ENCODE results near the gene NPIPA1.
"Not testable (repeated sequence)": the region's sequence is repeated elsewhere in the genome, so short reads cannot be mapped to it uniquely, and the experiment has no call there.

NPIPA1 gene

DNA sequence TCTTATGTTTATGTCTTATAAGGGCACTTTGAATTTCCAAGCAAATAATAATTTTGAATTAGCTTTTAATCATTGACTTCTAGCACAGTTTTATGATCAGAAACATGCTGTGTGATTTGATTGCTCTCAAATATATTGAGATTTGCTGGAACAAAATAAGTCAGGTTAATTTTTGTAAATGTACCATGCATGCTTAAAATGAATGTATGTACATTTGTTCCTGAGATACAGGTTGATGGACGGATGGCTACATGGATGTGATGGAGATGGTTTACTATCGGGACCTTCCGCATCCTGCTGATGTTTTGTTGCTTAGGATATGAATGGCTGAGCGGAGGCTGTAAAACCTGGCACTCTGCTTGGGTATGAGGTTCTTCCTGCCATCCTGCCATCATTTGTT, at the start of gene NPIPA1:
Gene NPIPA1 (plus strand): TSS at position 301 of the 400 bp plus-strand sequence. CDS start 0 bp downstream, at position 301.
- not testable (repeated sequence) for DNase-seq (ENCODE audit: low read depth); H3K4me3 ChIP-seq (ENCODE audit: low read depth, low read length)

DNA sequence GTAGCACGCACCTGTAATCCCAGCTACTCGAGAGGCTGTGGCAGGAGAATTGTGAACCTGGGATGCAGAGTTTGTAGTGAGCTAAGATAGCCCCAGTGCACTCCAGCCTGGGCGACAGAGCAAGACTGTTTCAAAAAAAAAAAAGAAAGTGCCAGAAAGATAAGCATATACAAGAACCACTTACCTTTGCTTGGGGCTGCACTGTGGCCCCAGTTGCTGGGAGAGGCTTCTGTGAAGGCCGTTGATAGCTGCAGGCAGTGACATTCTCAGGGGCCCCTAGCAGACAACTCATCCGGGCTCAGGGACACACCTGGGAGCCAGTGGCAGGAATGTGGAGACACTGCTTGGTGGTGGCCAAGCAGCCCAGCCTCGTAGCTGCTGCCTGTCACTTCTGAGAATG, 45.1 kb upstream of the NPIPA1 start:
- not testable (repeated sequence) for H3K4me3 ChIP-seq (ENCODE audit: low read depth, low read length); DNase-seq (ENCODE audit: low read depth)

DNA sequence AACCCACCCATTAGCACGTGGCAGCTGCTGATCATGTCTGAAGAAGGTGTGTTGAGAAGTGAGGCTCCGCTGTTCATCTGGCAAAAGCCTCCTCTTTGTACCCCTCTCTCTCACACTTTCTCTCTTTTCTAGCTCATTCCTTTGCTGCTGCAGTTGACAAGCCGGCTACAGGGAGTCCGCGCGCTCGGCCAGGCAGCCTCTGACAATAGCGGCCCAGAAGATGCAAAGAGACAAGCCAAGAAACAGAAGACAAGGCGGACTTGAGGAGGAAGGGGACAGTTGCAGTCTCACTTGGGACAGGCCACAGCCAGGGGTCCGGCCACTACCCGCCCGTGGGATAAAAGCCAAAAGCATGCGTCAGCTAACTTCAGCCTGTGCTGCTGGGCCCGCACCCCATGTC, 41.9 kb upstream of the NPIPA1 start:
- H3K4me3 ChIP-seq (ENCODE audit: low read depth, low read length); DNase-seq (ENCODE audit: low read depth): not testable (repeated sequence)

DNA sequence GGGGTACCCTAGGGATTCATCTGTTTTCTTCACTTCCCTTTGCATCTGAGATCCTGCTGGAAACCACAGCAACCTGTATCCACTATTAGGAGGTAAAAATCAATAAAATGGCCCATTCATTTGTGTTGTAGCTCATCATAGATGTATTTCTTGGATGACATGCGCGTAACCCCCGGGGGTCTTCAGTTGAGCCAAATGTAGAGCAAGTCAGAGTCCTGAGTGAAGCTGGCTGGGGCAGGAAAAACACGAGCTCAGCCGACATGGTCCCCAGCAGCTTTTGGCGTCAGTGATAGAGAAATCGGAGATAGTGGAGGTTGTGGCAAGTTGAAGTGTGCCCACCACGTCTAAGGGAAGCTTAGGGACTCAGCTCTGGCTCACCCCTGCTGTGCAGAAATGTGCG, 41.2 kb upstream of the NPIPA1 start:
- not testable (repeated sequence) for DNase-seq (ENCODE audit: low read depth); H3K4me3 ChIP-seq (ENCODE audit: low read depth, low read length)

DNA sequence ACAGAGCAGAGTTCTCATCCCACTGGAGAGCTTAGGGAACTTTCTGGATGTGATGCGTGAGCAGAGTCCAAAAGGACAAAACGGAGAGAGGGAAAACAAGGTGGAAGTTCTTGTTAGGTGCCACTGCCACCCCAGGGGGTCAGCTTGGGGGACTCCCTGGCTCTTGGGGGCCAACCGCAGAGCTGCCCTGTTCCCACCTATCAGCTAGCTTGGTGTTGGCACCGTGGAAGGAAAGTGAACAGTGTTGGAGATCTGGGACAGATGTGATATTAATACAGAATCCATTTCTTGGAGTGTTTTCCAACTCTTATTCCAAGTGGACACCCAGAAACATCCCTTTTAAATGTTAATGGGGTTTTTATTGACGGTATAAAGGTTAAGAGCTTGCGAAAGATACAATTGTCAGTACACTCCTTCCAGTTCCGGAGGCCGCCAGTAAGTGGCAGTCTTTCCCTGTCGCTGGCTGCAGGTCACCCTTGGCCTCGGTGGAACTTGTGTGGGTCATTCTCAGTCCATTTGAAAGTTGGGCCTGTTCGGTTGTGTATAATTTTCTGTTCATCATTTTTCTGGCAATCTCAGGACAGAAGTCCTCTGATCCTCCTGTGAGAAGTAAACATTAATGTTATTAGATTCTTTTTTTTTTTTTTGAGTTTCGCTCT, 40.1 kb upstream of the NPIPA1 start:
- DNase-seq (ENCODE audit: low read depth); H3K4me3 ChIP-seq (ENCODE audit: low read depth, low read length): not testable (repeated sequence)

DNA sequence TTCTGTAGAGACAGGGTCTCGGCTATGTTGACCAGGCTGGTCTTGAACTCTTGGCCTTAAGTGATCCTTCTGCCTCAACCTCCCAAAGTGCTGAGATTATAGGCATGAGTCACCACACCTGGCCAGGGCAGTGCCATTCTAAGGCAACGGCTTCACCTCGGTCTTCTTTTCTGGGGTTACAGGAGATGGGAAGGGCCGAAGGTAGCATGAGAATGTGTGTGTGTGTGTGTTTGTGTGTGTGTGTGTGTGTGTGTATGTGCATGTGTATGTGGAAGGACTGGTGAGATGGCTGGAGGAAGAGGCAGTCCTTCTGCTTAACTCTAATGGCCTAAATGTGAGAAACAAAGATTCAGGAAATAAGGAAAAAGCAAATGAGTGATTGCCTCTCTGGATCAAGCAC, 39.1 kb upstream of the NPIPA1 start:
- DNase-seq (ENCODE audit: low read depth); H3K4me3 ChIP-seq (ENCODE audit: low read depth, low read length): not testable (repeated sequence)

DNA sequence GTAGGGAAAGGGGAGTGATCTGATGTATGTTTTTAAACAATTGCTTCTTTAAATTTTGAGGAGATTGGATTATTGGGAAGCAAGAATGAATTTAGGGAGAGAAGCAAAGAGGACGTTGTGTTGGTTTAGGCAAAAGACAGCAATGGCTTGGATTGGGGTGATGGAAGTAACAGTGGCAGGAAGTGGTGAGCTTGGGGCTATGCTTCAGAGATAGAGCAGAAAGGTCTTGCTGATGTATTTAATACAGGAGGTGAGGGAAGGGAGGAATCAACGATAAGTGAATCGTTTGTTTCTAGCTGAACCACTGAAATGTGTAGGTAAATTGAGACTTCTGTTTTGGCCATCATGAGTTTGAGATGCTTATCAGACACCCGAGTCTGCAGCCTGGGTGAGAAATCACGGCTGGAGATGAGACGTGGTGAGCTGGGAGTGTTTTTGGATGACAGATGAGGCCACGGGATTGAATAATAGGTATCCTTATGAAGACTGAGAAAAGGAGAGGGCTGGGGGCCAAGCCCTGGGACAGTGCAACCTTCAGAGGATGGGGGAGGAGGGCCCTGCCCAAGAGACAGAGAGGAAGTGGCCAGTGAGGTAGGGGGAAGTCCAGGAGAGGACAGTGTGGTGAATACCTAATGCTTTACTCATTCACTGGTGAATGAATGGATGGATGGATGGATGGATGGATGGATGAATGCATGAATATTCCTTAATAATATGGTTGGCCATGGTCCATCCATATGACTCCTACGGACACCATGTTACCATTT, 33.9 kb upstream of the NPIPA1 start:
- not testable (repeated sequence) for H3K4me3 ChIP-seq (ENCODE audit: low read depth, low read length); DNase-seq (ENCODE audit: low read depth)

DNA sequence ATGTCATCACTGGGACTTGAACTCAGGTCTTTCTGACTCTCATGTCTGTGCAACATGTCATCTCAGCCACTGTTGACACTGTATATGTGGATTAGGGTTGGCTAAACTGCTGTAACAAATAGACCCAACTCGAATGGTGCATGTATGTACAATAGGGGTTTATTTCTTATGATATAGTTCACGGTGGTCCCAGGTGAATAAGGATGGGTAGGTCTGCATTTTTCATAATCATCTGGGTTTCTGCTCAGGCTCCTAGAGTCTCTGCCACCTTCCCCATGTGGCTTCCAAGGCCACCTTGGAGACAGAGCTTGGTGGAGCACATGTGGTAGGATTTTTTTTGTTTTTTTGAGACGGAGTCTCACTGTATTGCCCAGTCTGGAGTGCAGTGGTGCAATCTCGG, 27.5 kb upstream of the NPIPA1 start:
- H3K4me3 ChIP-seq (ENCODE audit: low read depth, low read length); DNase-seq (ENCODE audit: low read depth): not testable (repeated sequence)

DNA sequence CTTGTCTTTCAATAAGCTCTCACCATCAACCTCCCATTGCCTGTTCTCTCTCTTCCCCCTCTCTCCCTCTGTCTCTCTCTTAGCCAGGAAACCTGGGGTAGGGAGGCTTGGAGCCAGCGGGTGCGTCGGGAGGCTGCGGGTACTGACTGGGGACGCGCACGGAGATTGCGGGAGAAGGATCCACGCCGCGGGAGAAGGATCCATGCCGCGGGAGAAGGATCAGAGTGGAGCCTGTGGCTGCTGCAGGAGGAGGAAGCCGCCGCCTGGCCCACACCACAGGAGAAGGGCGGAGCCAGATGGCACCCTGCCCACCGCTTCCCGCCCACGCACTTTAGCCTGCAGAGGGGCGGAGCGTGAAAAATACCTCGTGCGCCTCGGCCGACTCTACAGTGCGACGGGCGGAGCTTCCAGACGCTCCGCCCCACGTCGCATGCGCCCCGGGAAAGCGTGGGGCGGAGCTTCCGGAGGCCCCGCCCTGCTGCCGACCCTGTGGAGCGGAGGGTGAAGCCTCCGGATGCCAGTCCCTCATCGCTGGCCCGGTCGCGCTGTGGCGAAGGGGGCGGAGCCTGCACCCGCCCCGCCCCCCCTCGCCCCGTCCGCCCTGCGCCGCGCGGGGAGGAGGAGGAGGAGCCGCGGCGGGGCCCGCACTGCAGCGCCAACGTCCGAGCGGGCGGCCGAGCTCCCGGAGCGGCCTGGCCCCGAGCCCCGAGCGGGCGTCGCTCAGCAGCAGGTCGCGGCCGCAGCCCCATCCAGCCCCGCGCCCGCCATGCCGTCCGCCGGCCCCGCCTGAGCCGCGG, 26.2 kb upstream of the NPIPA1 start:
- not testable (repeated sequence) for H3K4me3 ChIP-seq (ENCODE audit: low read depth, low read length); DNase-seq (ENCODE audit: low read depth)

DNA sequence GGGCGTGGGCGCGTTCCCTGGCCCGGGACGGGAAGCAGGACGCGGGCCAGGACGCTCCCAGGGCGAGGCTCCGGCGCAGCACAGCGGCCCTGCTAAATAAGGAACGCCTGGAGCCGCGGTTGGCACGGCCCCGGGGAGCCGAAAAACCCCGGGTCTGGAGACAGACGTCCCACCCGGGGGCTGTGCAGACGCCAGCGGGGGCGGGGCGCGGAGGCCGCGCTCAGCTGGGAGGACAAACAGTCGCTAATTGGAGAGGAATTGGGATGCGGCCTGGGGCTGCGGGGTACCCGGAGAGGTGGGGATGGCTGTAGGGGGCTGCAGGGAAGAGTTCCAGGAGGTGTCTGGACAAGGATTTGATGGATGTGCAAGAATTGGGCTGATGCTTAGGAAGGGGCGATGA, 25.3 kb upstream of the NPIPA1 start:
- DNase-seq (ENCODE audit: low read depth); H3K4me3 ChIP-seq (ENCODE audit: low read depth, low read length): not testable (repeated sequence)

DNA sequence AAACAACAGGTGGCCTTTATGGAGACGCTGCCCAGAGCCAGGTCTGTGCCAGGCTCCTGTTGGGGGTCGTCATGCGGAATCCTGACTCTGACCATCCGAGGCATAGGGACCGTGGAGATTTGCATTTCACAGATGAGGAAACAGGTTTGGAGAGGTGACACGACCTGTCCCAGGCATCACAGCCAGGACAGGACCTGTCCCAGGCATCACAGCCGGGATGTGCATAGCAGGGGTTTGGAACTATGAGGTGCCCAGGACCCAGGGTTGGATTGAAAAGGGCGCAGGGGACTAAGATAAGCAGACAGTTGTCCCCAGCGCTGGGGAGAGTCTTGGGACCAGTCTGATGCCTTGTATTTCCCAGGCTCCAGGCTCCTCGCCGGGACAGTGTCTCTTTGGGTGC, 24.7 kb upstream of the NPIPA1 start:
- not testable (repeated sequence) for DNase-seq (ENCODE audit: low read depth); H3K4me3 ChIP-seq (ENCODE audit: low read depth, low read length)

DNA sequence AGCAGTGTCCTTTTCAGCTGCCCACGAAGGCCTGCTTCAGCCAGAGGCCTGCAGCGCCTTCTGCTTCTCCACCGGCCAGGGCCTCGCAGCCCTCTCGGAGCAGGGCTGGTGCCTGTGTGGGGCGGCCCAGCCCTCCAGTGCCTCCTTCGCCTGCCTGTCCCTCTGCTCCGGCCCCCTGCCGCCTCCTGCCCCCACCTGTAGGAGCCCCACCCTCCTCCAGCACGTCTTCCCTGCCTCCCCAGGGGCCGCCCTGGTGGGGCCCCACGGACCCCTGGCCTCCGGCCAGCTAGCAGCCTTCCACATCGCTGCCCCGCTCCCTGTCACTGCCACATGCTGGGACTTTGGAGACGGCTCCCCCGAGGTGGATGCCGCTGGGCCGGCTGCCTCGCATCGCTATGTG, 18.7 kb upstream of the NPIPA1 start:
- H3K4me3 ChIP-seq (ENCODE audit: low read depth, low read length); DNase-seq (ENCODE audit: low read depth): not testable (repeated sequence)

DNA sequence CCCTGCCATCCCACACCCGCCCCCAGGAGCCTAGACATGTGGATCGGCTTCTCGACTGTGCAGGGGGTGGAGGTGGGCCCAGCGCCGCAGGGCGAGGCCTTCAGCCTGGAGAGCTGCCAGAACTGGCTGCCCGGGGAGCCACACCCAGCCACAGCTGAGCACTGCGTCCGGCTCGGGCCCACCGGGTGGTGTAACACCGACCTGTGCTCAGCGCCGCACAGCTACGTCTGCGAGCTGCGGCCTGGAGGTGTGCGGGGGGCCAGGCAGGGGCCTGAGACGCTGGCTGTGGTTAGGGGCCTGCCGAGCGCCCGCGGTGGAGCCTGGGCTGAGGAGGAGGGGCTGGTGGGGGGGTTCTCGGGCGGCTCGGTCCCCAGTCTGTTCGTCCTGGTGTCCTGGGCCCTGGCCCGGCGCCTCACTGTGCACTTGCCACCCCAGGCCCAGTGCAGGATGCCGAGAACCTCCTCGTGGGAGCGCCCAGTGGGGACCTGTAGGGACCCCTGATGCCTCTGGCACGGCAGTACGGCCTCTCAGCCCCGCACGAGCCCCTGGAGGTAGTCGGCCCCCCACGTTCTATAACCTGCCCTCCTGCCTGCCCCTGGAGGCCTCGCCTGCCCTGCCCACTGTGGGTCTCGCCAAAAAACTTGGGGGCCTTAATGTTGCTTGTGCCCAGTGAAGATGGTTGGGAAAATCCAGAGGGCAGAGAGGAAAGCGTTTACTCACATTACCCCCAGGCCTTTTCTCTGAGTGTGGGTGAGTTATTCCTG, 17.2 kb upstream of the NPIPA1 start:
- H3K4me3 ChIP-seq (ENCODE audit: low read depth, low read length); DNase-seq (ENCODE audit: low read depth): not testable (repeated sequence)

DNA sequence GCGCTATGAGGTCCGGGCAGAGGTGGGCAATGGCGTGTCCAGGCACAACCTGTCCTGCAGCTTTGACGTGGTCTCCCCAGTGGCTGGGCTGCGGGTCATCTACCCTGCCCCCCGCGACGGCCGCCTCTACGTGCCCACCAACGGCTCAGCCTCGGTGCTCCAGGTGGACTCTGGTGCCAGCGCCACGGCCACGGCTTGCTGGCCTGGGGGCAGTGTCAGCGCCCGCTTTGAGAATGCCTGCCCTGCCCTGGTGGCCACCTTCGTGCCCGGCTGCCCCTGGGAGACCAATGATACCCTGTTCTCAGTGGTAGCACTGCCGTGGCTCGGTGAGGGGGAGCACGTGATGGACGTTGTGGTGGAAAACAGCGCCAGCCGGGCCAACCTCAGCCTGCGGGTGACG, 15.0 kb upstream of the NPIPA1 start:
- H3K4me3 ChIP-seq (ENCODE audit: low read depth, low read length); DNase-seq (ENCODE audit: low read depth): not testable (repeated sequence)

DNA sequence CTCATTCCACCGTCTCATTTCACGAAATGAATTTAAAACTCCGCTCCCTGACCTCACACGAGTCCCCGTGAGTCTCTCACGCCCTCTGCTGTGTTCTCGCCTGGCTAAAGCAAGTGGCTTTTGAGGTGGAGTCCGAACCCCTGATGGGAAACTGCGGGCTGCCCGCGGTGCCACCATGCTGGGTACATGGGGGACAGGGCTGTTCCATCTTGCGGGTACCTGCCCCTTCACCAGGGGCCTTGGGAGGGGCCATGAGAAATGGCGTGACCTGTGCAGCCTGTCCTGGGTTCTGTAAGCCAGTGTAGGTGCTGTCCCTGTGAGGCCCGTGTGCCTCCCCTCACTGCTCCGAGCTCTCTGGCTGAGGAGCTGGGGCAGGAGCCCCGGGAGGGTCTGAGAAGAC, 14.3 kb upstream of the NPIPA1 start:
- not testable (repeated sequence) for H3K4me3 ChIP-seq (ENCODE audit: low read depth, low read length); DNase-seq (ENCODE audit: low read depth)

DNA sequence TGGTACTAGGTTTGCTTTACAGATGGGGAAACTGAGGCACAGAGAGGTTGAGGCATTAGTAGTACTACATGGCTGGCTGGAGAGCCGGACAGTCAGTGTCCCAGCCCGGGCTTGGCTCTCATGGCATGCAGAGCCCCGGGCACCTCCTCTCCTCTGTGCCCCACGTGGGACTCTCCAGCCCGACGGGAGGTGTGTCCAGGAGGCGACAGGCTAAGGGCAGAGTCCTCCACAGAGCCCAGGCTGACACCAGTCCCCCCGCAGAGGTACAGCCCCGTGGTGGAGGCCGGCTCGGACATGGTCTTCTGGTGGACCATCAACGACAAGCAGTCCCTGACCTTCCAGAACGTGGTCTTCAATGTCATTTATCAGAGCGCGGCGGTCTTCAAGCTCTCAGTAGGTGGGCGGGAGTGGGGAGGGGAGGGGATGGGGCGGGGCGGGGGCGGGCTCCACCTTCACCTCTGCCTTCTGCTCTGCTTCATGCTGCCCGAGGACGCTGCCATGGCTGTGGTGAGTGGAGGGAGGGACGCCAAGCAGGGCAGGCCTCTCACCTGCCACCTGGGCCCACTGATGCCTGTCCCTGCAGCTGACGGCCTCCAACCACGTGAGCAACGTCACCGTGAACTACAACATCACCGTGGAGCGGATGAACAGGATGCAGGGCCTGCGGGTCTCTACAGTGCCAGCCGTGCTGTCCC, 13.7 kb upstream of the NPIPA1 start:
- not testable (repeated sequence) for H3K4me3 ChIP-seq (ENCODE audit: low read depth, low read length); DNase-seq (ENCODE audit: low read depth)

DNA sequence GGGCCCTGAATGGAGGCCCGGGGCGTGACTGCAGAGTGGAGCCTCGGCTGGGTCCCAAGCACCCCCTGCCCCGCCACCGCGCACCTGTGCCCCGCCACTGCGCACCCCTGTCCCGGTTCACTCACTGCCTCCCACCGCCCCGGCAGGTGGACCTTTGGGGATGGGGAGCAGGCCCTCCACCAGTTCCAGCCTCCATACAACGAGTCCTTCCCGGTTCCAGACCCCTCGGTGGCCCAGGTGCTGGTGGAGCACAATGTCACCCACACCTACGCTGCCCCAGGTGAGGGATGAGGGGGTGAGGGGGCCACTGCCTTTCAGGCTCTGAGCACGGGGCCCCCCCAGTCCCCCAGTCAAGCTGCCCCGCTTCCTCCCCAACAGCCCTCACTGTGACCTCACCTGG, 12.9 kb upstream of the NPIPA1 start:
- not testable (repeated sequence) for H3K4me3 ChIP-seq (ENCODE audit: low read depth, low read length); DNase-seq (ENCODE audit: low read depth)

DNA sequence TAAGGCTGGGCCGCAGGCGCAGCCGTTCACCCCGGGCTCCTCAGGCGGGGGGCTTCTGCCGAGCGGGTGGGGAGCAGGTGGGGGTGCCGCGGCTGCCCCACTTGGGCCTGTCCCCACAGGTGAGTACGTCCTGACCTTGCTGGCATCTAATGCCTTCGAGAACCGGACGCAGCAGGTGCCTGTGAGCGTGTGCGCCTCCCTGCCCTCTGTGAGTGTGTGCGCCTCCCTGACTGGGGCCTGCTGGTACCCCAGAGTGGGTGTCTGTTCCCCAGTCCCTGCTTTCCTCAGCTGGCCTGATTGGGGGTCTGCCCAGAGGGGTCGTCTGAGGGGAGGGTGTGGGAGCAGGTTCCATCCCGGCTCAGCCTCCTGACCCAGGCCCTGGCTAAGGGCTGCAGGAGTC, 12.3 kb upstream of the NPIPA1 start:
- not testable (repeated sequence) for DNase-seq (ENCODE audit: low read depth); H3K4me3 ChIP-seq (ENCODE audit: low read depth, low read length)
